ENCODE results near the gene PITPNM1.
"Not testable (repeated sequence)": the region's sequence is repeated elsewhere in the genome, so short reads cannot be mapped to it uniquely, and the experiment has no call there.

The PITPNM1 gene

DNA sequence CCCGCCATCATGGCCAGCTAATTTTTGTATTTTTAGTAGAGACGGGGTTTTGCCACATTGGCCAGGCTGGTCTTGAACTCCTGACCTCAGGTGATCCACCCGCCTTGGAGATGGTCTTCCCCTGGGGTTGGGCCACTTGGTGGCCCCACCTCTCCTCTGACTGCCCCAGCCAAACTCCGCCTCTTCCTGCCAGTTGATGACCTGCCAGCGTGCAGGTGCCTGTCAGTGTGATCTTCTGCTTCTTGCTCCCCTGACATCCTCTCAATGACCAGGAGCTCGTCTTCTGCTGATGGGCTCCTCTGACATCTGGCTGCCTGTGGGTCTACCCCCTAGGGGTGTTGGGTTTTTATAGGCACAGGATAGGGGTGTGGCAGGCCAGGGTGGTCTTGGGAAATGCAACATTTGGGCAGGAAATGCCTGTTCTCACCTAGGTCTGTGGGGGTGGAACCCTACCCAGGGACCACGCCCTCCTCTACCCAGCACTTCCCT lies 19.2 kb downstream of the PITPNM1 start:
- DNase-seq, result not testable (repeated sequence)

- DNase-seq, result no peak
These were observed 20.3 kb downstream of the PITPNM1 start for GRCh38 chr11:67484847-67485311.

GRCh38 chr11:67483831-67484665 lies 21.1 kb downstream of the PITPNM1 start:
- no peak for DNase-seq

DNA sequence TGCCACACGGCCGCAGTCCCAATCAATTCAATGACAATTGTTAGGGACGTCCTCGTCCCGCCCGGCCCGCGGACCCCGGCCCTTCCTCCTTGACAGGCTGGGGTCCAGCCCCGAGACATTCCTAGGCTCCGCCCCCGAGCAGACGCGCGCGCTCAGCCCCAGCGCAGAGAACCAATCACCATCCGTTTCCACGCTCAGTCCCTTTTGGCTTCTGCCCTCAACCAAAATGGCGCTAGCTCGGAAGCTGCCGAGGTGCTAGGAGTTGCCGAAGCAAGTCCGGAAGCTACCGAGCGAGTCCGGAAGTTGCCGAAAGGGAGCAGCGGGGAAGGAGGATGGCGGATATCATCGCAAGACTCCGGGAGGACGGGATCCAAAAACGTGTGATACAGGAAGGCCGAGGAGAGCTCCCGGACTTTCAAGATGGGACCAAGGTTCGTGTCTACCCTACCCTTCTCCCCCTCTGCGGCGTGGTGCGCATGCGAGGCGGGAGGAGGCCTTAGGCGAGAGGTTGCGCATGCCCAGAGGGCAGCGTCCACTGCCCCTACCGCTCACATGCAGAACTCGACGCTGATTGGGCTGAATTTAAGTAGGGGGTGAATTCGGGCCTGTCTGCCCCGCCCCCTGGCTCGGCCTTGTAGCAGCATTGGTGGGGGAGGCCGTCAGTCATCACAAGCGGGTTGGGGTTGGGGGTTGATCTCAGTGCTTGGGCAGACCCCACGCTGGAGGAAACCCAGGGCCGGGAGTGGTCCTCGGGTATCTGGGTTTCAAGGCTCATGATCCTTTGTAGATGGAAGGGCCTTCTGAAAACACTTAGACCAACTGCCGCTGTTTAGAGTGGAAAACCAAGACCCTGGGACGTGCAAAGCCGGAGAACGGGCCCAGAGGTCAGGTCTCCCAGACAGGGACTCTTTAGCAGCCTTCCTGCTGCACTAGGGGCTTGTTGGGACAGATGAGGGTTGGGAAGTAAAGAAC lies 22.1 kb downstream of the PITPNM1 start, which contains the start of gene AIP:
AIP (plus strand) TSS at position 200 of the 972 bp plus-strand sequence; CDS start at position 333, 133 bp downstream.
- peak; percentile 97 for DNase-seq

- DNase-seq, result no peak
These were observed 22.8 kb downstream of the PITPNM1 start for GRCh38 chr11:67482275-67482826.

GRCh38 chr11:67477344-67478050 lies 27.7 kb downstream of the PITPNM1 start:
- not testable (repeated sequence) for DNase-seq

DNA sequence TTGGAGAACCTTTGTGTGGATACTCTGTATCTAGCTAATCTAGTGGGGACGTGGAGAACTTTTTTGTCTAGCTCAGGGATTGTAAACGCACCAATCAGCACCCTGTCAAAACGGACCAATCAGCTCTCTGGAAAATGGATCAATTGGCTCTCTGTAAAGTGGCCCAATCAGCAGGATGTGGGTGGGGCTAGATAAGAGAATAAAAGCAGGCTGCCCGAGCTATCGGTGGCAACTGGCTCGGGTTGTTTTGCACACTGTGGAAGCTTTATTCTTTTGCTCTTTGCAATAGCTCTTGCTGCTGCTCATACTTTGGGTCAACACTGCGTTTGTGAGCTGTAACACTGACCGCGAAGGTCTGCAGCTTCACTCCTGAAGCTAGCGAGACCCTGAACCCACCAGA lies 28.5 kb downstream of the PITPNM1 start:
- not testable (repeated sequence) for DNase-seq

DNA sequence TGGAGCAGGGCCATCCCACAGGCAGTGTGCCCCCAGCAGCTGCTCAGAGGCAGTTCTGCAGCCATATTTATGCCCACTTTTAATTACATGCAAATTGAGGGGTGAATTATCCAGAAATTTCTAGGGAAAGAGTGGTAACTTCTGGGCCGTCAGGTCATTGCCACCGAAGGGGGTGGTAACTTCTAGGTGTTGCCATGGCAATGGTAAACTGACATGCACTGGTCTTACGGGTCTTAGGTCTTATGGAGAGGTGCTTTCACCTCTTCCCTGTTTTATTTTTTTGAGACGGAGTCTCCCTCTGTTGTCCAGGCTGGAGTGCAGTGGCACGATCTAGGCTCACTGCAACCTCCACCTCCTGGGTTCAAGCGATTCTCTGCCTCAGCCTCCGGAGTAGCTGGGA lies 32.3 kb downstream of the PITPNM1 start:
- no peak for DNase-seq

- DNase-seq, result no peak
These were observed 34.7 kb downstream of the PITPNM1 start for GRCh38 chr11:67470337-67471002.

- no peak for DNase-seq
These were observed 35.7 kb downstream of the PITPNM1 start for GRCh38 chr11:67469508-67469811.

- DNase-seq, result peak; percentile 90
These were observed 36.2 kb downstream of the PITPNM1 start, which contains the start of gene TMEM134 for GRCh38 chr11:67468759-67469507. TSS of gene TMEM134 (minus strand) at chr11:67469251. CDS start at chr11:67469192, 59 bp downstream.

- no peak for DNase-seq
These were observed 36.8 kb downstream of the PITPNM1 start for GRCh38 chr11:67468456-67468758.

GRCh38 chr11:67468056-67468455 lies 37.1 kb downstream of the PITPNM1 start:
- no peak for DNase-seq

DNA sequence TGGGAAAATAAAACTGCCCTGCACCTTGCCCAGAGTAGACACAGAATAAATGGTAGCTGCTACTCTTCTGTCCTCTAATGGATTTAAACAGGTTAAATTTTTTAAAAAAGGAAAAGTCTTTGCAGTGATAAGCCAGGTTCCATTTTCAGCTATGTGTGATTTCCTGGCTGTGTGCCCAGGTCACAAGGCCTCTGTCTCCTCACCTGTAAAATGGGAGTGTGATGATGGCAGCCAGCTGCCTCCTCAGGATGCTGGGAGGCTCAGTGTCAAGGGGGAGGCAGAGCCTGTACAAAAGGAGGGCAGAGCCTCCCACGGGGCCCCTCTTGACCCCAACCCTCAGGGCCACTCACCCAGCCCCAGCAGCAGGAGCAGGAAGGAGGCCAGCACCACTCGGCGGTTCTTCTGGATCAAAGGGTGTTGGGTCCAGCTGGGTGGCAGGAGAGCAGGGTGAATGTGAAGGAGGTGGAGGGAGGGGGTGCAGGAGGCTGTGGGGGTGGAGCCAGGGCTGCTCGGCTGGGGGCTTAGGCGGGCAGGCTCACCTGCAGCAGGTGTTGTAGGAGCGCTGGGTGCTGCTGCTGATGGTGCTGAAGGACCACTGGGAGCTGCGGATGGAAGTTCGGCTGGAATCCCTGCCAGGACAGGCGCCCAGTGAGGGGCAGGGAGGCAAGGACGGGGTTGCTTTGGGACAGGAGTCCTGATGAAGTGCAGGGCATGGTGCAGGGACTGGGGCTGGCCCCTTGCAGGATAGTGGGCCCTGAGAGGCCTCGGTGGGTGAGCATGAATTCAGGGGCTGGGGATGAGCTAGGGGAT lies 38.0 kb downstream of the PITPNM1 start:
- no peak for DNase-seq

- no peak for DNase-seq
These were observed 38.8 kb downstream of the PITPNM1 start for GRCh38 chr11:67466367-67466766.

DNA sequence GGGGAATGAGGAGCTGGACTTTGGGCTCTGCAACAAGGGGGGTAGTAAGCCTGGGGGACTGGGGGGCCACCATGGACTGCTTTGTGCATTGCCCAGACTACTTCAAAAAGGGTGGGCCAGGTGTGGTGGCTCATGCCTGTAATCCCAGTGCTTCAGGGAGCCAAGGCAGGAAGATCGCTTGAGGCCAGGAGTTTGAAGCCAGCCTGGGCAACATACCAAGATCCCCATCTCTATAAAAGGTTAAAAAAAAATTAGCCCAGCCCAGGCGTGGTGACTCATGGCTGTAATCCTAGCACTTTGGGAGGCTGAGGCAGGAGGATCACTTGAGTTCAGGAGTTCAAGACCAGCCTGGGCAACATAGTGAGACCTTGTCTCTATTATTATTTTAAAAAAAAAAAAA lies 39.6 kb downstream of the PITPNM1 start:
- not testable (repeated sequence) for DNase-seq

GRCh38 chr11:67465189-67465510 lies 40.0 kb downstream of the PITPNM1 start:
- DNase-seq, result no peak

- DNase-seq, result peak; percentile 86
These were observed 40.6 kb downstream of the PITPNM1 start for GRCh38 chr11:67464411-67465188.

DNA sequence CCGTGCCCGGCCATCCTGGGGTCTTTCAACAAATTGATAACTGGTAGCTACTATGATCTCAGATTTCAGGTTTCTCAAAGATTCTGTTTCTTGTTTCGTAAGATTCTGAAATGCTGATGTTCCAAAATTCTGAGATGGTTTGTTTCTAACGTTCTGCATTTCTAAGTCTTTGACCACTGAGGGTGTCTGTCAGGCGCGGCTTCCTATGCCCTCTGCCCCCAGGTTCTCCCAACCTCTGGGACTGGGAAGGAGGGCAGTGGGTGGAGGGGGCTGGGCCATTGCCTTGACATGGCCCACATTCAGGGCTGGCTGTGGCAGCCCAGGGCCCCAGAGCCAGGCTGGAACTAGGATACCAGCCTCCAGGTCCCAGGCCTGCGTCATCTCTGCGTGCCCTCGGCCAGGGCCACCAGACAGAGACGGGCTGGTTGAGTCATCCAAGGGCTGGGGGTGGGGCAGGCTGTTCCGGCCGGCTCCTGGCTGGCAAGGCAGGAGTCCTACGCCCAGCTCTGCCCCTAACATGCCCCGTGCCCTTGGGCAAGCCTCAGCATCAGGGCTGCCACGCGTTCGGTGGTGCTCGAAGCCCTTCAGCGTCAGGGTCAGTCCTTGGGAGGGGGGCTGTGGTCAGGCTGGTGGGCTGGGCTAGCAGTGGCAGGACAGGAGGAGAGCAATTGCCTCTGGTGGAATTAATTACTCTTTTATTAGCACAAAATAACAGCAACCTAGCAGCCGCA lies 41.3 kb downstream of the PITPNM1 start:
- DNase-seq, result no peak

Data from COR-L47 (cell line).